Measurements from ENCODE around the gene ZBTB16.

- no peak for TF ChIP-seq CTCF (IDR thresholded peaks at IDR 0.05 in 8 of 11, conservative IDR thresholded peaks at IDR 0.05 in 3 of 11)
- TF ChIP-seq POLR2AphosphoS5 (IDR thresholded peaks at IDR 0.05): no peak
- no peak for TF ChIP-seq POLR2A (IDR thresholded peaks at IDR 0.05)
These were observed 195.8 kb downstream of the ZBTB16 start for GRCh38 chr11:114255289-114255688.

Measured in spleen (tissue), 7 donors.